Measurements from ENCODE around the gene RPN1. TPM values are rescaled to one million over a fixed set of nuclear protein-coding genes. Genes with fewer than 3 reads are reported as not detected.
A peak's percentile ranks its signal among the peaks of the same experiment; 100 is the strongest.

The RPN1 gene
- total and polyA plus RNA-seq, 2 of the 13 experiments (the other 11 are each of a cell fraction or from before 2014, with no cell fraction given): 290 to 342 TPM

- no peak for TF ChIP-seq NFKBIZ (CRISPR knock-in tag; IDR thresholded peaks at IDR 0.05)
- TF ChIP-seq, protein P1, sequence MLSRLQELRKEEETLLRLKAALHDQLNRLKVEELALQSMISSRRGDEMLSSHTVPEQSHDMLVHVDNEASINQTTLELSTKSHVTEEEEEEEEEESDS (CRISPR knock-in tag; IDR thresholded peaks at IDR 0.05; ENCODE audit: borderline replicate concordance): no peak
- TF ChIP-seq ZNF761 (CRISPR knock-in tag; conservative IDR thresholded peaks at IDR 0.05): 0 out of 2 replicates have a peak, but pooled peaks have one; percentile 55
- TF ChIP-seq ZNF296 (CRISPR knock-in tag; conservative IDR thresholded peaks at IDR 0.05): no peak
- no peak for TF ChIP-seq MED13 (CRISPR knock-in tag; IDR thresholded peaks at IDR 0.05)
- peak; percentile 67; the same call in 1 of the 2 replicates for TF ChIP-seq ZNF607 (CRISPR knock-in tag; IDR thresholded peaks at IDR 0.05; ENCODE audit: borderline replicate concordance)
- no peak for TF ChIP-seq ZNF543 (CRISPR knock-in tag; IDR thresholded peaks at IDR 0.05)
- TF ChIP-seq, protein P2, sequence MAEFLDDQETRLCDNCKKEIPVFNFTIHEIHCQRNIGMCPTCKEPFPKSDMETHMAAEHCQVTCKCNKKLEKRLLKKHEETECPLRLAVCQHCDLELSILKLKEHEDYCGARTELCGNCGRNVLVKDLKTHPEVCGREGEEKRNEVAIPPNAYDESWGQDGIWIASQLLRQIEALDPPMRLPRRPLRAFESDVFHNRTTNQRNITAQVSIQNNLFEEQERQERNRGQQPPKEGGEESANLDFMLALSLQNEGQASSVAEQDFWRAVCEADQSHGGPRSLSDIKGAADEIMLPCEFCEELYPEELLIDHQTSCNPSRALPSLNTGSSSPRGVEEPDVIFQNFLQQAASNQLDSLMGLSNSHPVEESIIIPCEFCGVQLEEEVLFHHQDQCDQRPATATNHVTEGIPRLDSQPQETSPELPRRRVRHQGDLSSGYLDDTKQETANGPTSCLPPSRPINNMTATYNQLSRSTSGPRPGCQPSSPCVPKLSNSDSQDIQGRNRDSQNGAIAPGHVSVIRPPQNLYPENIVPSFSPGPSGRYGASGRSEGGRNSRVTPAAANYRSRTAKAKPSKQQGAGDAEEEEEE (CRISPR knock-in tag; IDR thresholded peaks at IDR 0.05; ENCODE audit: borderline replicate concordance): no peak; the same call in 1 of the 2 replicates
- TF ChIP-seq, protein P3, sequence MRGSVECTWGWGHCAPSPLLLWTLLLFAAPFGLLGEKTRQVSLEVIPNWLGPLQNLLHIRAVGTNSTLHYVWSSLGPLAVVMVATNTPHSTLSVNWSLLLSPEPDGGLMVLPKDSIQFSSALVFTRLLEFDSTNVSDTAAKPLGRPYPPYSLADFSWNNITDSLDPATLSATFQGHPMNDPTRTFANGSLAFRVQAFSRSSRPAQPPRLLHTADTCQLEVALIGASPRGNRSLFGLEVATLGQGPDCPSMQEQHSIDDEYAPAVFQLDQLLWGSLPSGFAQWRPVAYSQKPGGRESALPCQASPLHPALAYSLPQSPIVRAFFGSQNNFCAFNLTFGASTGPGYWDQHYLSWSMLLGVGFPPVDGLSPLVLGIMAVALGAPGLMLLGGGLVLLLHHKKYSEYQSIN (CRISPR knock-in tag; IDR thresholded peaks at IDR 0.05; ENCODE audit: borderline replicate concordance): no peak
- TF ChIP-seq, protein P4, sequence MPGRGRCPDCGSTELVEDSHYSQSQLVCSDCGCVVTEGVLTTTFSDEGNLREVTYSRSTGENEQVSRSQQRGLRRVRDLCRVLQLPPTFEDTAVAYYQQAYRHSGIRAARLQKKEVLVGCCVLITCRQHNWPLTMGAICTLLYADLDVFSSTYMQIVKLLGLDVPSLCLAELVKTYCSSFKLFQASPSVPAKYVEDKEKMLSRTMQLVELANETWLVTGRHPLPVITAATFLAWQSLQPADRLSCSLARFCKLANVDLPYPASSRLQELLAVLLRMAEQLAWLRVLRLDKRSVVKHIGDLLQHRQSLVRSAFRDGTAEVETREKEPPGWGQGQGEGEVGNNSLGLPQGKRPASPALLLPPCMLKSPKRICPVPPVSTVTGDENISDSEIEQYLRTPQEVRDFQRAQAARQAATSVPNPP (CRISPR knock-in tag; IDR thresholded peaks at IDR 0.05): no peak
- TF ChIP-seq PLSCR1 (CRISPR knock-in tag; IDR thresholded peaks at IDR 0.05; ENCODE audit: borderline replicate concordance): no peak
- 0 out of 2 replicates have a peak, but pooled peaks have one; percentile 5 for TF ChIP-seq ZNF12 (CRISPR knock-in tag; IDR thresholded peaks at IDR 0.05)
- peak; percentile 81 for TF ChIP-seq MXD1 (CRISPR knock-in tag; IDR thresholded peaks at IDR 0.05)
- peak; percentile 19; the same call in 1 of the 2 replicates for TF ChIP-seq ZNF772 (CRISPR knock-in tag; IDR thresholded peaks at IDR 0.05)
- peak; percentile 62; the same call in 1 of the 2 replicates for TF ChIP-seq FLYWCH1 (CRISPR knock-in tag; IDR thresholded peaks at IDR 0.05)
- 0 out of 2 replicates have a peak, but pooled peaks have one; percentile 64 for TF ChIP-seq ZNF572 (CRISPR knock-in tag; IDR thresholded peaks at IDR 0.05)
- no peak; the same call in none of the 2 replicates for TF ChIP-seq ZNF205 (CRISPR knock-in tag; IDR thresholded peaks at IDR 0.05)
Observed at GRCh38 chr3:128650096-128651050, at the start of gene RPN1 (continued).

All from HepG2 (cell line).